Transverse colon (tissue), 3 donors: ENCODE data around the gene ZDHHC19.
"Not testable (repeated sequence)": the region's sequence is repeated elsewhere in the genome, so short reads cannot be mapped to it uniquely, and the experiment has no call there.

Experiments used
- EP300 ChIP-seq: sonication (generic); formaldehyde crosslinking; IDR thresholded peaks from one replicate; pipeline ENCODE4 v1.6.1; 2017; ENCODE audit warnings: antibody characterized with exemption, low read depth
- POLR2A ChIP-seq: fragments of 450-650 bp; IDR thresholded peaks from one replicate; pipeline ENCODE4 v1.6.1; 2016; ENCODE audit warnings: antibody characterized with exemption, mild to moderate bottlenecking, moderate library complexity
- TF ChIP-seq, protein P1 (sequence below), 5 experiments: fragments of 200-600 bp in 3 of 5; fragments of 450-650 bp in 2 of 5; sonication (generic) in 3 of 5; IDR thresholded peaks; 1 replicate in 2 of 5; 2 replicates in 3 of 5; pipeline ENCODE4 v1.5.1; 2016 to 2017; ENCODE audit warnings: antibody characterized with exemption in 5 of 5, inconsistent platforms in 3 of 5, mild to moderate bottlenecking in 2 of 5, moderate library complexity in 1 of 5

DNA sequence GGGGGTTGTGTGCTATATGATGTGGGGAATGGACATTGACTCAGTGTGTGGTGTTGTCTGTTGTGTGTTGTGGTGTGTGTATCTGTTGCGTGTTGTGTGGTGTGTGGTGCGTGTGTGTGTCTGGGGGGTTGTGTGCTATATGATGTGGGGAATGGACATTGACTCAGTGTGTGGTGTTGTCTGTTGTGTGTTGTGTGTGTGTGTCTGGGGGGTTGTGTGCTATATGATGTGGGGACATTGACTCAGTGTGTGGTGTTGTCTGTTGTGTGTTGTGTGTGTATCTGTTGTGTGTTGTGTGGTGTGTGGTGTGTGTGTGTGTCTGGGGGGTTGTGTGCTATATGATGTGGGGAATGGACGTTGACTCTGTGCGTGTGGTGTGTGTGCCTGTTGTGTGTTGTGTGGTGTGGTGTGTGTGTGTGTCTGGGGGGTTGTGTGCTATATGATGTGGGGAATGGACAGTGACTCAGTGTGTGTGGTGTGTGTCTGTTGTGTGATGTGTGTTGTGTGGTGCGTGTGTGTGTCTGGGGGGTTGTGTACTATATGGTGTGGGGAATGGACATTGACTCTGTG is 46.1 kb downstream of the ZDHHC19 start:
- TF ChIP-seq, protein P1, sequence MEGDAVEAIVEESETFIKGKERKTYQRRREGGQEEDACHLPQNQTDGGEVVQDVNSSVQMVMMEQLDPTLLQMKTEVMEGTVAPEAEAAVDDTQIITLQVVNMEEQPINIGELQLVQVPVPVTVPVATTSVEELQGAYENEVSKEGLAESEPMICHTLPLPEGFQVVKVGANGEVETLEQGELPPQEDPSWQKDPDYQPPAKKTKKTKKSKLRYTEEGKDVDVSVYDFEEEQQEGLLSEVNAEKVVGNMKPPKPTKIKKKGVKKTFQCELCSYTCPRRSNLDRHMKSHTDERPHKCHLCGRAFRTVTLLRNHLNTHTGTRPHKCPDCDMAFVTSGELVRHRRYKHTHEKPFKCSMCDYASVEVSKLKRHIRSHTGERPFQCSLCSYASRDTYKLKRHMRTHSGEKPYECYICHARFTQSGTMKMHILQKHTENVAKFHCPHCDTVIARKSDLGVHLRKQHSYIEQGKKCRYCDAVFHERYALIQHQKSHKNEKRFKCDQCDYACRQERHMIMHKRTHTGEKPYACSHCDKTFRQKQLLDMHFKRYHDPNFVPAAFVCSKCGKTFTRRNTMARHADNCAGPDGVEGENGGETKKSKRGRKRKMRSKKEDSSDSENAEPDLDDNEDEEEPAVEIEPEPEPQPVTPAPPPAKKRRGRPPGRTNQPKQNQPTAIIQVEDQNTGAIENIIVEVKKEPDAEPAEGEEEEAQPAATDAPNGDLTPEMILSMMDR (IDR thresholded peaks at IDR 0.05): not testable (repeated sequence)
- TF ChIP-seq POLR2A, EP300: not testable (repeated sequence)
